ENCODE measurements around the gene MTHFD1L.
"Not testable (repeated sequence)": the region's sequence is repeated elsewhere in the genome, so short reads cannot be mapped to it uniquely, and the experiment has no call there.

MTHFD1L gene

DNA sequence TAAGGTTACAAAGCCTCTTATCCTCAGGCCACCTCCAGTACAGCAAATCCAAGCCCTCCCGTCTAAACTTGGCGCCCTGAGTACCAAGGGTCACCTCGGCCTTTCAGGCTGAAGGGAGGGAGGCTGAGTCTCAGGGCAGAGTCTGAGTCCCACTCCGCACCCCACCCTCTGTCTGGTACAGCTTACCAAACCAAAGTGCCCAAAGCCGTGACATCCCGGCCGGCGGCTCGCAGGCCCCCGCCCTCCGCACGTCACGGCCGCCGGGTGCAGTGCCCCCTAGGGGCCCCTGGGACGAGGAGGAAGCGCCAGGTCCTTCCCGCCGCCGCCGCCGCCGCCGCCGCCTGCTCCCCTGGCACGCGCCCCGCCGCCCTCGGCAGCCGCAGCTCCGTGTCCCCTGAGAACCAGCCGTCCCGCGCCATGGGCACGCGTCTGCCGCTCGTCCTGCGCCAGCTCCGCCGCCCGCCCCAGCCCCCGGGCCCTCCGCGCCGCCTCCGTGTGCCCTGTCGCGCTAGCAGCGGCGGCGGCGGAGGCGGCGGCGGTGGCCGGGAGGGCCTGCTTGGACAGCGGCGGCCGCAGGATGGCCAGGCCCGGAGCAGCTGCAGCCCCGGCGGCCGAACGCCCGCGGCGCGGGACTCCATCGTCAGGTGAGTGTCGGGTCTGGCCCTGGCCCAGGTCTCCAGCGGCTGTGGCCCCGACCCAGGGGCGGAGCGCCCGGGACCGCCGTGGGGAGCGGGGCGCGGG is at the start of gene MTHFD1L:
MTHFD1L (plus strand) TSS at position 297 of the 741 bp plus-strand sequence; CDS start at position 418, 121 bp downstream.
- peak; percentile 80 for DNase-seq

DNA sequence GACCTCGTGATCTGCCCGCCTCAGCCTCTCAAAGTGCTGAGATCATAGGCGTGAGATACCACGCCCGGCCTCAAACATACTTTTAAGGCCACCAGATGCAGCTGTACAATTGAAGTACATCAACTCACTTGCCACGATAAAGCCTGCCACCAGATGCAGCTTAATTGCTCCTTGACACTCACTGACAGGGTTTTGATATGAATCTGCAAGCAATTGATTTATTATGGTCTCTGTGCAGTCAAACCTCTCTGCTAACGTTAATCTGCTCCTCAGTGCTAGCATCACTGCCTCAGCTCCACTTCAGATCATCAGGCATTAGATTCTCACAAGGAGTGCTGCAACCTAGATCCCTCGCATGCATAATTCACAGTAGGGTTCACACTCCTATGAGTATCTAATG is 48.9 kb upstream of the MTHFD1L start:
- DNase-seq: not testable (repeated sequence)

DNA sequence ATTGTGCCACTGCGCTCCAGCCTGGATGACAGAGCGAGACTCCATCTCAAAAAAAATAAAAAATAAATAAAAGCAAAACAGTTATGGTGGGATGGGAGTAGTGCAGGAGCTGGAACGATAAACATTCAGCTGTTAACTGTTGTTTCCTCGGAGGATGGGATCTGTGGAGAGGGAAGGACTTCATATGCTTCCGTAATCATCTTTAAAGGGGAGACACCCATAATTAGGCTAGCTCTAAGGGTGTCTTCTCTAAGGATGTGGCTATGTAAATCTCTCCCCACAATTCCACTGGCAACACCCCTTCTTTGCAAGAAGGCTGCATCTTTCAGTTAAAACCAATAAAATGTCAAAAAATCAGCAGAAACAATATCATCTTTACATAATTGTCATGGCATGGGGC is 42.6 kb upstream of the MTHFD1L start:
- DNase-seq: no peak

DNA sequence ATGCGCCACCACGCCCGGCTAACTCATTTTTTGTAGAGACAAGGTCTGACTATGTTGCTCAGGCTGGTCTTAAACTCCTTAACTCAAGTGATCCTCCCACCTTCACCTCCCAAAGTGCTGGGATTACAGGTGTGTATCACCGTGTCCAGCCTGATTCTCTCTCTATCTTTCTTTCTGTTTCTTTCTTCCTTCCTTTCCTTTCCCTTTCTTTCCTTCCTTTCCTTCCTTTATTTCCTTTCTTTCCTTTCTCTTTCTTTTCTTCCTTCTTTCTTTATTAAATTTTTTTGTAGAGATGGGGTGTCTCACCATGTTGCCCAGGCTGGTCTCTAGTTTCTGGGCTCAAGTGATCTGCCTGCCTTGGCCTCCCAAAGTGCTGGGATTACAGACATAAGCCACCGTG is 38.7 kb upstream of the MTHFD1L start:
- DNase-seq: no peak

DNA sequence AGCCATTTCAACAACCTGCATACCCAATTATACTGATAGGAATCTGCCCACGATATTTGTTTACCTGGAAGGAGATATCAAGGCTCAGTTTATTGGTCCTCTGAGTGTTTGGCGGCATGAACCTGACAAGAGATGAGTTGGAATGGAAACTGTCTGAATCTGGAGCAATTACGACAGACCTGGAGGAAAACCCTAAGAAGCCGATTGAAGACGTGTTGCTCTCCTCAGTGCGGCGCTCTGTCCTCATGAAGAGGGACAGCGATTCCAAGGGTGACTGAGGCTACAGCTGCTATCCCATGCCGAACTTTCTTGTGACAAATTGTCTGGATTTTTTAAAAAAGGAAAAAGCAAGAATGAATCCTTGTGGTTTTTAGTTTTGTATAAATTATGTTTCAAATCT is 37.4 kb upstream of the MTHFD1L start:
- not testable (repeated sequence) for DNase-seq

DNA sequence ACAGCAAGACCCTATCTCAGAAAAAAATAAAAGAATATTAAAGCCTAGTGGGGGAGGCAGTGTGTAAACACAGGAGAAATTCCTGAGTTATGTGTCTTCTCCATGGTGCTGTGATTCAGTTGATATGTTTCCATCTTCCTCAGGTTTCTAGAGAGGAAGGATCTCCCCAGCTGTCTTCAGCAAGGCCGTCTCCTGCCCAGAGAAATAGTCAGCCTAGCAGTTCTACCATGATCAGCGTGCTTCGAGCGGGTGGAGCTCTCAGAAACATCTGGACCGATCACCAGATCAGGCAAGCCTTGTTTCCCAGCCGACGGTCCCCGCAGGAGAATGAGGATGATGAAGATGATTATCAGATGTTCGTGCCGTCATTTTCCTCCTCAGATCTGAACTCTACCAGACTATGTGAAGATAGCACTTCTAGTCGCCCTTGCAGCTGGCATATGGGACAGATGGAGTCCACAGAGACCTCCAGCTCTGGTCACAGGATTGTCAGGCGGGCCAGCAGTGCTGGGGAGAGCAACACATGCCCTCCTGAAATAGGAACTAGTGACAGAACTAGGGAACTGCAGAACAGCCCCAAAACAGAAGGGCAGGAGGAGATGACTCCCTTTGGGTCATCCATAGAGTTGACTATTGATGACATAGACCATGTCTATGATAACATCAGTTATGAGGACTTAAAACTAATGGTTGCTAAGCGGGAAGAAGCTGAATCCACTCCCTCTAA is 34.9 kb upstream of the MTHFD1L start:
- no peak for DNase-seq

DNA sequence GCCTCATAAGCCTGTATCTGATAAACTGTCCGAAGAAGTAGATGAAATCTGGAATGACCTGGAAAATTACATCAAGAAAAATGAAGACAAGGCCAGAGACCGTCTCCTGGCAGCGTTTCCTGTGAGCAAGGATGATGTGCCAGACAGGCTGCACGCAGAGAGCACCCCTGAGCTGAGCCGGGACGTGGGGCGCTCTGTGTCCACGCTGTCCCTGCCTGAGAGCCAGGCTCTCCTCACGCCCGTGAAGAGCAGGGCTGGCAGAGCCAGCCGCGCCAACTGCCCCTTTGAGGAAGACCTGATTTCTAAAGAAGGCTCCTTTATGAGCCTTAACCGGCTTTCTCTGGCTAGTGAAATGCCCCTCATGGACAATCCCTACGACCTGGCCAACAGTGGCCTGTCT is 33.9 kb upstream of the MTHFD1L start:
- no peak for DNase-seq

DNA sequence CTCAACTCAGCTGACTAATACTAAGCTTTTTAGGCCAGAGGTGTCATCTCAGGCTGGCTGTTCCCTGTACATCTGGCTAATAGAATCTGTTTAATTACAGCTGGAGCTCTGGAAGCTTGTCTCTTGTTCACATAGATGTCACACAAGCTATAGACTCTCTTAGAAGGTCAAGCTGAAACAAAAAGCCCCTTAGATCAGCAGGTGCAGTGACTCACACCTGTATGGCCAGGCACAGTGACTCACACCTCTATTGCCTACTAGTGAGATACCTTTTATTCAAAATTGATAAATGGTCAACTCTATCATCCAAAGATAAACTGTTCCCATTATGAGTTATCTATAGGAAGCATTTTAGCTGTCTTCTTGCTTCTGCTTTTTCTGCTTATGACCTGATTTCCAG is 29.9 kb upstream of the MTHFD1L start:
- no peak for DNase-seq

DNA sequence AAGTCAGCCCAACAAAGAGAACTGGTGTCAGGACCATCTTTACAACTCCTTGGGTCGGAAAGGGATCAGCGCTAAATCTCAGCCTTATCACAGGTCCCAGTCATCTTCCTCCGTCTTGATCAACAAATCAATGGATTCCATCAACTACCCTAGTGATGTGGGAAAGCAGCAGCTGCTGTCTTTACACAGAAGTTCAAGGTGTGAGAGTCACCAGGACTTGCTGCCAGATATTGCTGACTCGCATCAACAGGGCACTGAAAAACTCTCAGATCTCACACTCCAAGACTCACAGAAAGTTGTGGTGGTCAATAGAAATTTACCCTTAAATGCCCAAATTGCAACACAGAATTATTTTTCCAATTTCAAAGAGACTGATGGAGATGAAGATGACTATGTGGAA is 25.3 kb upstream of the MTHFD1L start:
- DNase-seq: no peak

DNA sequence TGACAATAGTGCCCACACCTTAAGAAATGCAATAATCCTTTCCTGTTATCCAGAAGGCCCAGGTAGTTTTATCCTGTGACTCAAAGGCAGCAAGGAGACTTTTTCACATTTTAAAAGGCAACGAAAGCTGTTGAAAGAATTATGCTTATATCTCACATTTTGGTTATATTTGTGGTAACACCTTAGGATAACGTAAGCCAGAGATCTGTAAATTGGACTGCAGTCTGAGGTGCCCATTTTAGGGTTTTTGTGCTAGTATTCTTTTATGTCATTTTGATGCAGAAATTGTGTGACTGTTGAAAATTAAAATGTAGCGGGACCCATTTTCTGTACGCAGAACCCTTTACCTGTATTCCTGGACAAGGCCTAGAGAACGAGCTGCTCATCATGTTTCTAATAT is 24.3 kb upstream of the MTHFD1L start:
- DNase-seq: no peak

DNA sequence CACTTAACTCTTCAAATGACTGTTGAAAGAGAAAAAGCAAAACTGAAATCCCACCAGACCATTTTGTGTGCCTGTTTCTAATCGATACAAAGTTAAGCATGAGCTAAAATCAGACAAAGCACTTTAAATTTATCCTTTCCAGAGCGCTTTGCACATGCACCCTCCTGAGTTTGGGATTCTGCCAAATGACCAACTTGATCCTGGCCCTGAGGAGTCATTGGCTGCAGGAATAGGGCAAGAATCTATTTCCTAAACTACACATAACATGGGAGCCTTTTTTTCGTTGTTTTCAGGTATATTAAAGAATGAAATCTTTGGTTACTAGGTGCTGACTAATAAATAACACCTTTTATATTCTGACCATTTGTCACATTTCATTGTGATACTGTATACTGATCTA is 23.8 kb upstream of the MTHFD1L start:
- no peak for DNase-seq

DNA sequence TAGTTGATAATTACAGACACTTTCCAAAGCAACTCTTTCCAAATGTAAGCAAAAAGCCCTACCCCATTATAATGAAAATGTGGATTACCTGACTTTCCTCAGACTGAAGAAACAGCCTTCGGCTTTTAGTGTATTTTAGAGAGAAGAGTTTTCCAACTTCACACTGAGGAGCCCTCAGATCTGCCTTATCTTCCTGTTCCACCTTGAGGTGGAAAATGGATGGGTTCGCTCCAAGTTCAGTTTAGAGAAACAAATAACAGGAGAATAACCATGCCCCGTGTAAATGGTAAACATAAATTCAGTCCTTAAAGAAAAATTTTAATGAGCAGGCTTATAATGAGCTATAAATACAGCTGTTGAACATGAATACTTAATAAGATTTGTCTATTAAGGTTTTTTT is 21.1 kb upstream of the MTHFD1L start:
- no peak for DNase-seq

DNA sequence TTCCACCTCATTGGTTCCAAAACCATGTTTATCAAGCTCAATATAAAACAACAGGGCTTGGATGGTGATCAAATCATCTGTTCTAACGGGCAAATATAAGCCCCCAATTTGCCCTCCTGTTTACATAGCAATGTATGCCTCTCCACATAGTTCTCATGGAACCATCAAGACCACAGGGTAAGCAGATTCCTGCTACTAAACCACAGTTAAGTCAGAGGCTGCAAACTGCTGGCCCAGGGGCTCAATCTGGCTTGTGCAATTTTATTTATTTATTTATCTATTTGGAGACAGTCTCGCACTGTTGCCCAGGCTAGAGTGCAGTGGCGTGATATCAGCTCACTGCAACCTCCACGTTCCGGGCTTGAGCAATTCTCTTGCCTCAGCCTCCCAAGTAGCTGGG is 18.9 kb upstream of the MTHFD1L start:
- DNase-seq: no peak

DNA sequence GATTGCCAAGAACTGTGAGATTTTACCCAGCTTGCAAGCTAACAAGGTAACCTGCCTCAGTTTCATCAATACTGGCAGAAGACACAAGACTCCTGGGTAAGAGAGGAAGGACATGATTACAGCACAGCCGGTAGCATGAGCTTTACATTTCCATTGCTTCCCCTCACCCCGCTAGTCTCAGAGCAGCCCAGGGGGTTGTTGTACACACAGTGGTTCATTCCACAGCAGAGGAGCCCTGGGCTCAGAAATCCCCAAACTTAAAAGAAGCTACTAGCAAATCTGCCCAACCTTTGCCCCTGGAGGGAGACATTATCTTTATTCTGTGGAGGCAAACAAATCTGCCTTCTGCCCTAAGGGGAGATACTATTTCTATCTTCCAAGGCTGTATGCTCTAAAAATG is 17.1 kb upstream of the MTHFD1L start:
- no peak for DNase-seq

DNA sequence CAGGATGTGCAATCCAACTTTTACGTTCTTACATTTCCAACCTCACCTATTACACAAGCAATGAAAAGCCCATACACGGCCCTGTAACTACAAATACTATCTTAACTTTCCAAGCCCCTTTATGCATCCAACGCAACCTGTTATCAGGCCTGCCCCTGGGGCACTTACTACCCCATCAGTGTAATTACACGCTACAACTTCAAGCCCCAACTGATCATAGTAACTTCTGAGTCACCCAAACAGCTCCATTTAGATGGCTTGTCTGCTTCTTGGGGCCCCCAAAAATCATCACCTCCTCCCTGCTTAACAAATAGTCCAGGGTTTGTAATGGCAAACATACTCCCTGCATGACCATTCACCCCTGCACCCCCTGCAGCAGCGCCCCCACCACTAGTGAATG is 11.1 kb upstream of the MTHFD1L start:
- not testable (repeated sequence) for DNase-seq

DNA sequence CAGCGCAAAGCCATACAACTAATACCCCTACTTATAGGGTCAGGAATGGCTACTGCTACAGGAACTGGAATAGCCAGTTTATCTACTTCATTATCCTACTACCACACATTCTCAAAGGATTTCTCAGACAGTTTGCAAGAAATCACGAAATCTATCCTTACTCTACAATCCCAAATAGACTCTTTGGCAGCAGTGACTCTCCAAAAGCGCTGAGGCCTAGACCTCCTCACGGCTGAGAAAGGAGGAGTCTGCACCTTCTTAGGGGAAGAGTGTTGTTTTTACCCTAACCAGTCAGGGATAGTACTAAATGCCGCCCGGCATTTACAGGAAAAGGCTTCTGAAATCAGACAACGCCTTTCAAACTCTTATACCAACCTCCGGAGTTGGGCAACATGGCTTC is 10.3 kb upstream of the MTHFD1L start:
- not testable (repeated sequence) for DNase-seq

DNA sequence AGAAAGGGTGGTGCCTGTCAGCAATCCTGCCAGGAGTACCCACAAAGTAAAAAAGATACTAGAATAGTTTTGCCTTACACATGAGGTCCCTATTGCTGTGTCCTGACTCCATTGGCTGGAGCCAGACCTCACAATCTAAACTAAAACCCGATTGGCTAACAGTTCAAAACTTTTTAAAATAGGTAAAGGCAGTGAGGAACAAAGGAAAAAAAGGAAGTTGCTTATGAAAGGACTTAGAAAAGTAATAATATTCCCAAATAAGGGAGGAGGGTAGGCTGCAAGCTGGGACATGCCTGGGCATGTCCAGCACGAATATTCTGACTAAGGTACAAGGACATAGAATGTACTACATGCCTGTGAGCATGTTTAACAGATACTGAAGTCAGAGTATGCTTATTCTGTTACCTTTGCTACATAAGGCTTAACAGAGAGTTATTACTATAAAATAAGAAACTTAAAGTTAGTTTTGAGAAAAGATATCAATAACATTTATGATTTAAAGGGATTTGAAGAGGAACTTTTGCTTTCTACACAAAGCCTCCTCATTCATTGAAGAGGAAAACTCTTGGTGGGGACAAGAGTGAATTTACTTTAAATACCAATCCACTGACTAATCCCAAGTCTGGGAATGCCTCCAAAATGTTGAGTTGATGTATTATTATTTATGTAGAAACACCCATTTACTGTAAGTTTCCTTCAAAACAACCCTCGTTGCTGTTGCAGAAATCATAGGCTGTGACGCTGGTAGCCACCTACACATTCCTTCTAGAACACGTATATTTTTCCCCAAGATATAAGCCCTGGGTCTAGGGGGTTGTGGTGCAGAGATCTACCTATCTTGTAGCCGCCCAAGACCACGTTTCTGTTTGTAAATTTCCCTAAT is 8.2 kb upstream of the MTHFD1L start:
- no peak for DNase-seq

DNA sequence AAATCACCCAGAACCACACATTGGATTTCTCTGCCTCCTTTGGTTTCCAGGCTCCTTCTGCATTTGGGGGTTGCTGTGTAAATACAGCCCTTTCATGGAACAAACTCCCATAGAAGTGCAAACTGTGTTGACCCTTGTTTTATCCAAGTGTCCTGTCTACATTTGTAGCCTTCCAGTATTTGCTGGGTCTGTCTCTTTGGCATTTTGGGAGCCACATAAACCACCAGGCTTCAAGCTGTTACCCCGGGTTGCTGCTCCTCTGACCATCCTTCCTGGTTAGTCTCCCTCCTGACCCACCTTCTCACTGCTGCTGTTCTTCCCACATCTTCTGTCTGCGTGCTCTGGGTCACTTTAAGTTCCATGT is 7.6 kb upstream of the MTHFD1L start:
- DNase-seq: no peak

DNA sequence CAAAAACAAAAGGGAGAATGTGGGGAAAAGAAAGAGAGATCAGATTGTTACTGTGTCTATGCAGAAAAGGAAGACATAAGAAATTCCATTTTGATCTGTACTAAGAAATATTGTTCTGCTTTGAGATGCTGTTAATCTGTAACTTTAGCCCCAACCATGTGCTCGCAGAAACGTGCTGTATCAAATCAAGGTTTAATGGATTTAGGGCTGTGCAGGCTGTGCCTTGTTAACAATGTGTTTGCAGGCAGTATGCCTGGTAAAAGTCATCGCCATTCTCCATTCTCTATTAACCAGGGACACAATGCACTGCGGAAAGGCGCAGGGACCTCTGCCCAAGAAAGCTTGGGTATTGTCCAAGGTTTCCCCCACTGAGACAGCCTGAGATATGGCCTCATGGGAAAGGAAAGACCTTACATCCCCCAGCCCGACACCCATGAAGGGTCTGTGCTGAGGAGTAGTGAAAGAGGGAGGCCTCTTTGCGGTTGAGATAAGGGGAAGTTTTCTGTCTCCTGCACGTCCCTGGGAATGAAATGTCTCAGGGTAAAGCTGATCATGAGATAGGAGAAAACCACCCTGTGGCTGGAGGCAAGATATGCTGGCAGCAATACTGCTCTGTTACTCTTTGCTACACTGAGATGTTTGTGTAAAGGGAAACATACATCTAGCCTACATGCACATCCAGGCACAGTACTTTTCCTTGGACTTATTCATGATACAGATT is 3.9 kb upstream of the MTHFD1L start:
- not testable (repeated sequence) for DNase-seq

DNA sequence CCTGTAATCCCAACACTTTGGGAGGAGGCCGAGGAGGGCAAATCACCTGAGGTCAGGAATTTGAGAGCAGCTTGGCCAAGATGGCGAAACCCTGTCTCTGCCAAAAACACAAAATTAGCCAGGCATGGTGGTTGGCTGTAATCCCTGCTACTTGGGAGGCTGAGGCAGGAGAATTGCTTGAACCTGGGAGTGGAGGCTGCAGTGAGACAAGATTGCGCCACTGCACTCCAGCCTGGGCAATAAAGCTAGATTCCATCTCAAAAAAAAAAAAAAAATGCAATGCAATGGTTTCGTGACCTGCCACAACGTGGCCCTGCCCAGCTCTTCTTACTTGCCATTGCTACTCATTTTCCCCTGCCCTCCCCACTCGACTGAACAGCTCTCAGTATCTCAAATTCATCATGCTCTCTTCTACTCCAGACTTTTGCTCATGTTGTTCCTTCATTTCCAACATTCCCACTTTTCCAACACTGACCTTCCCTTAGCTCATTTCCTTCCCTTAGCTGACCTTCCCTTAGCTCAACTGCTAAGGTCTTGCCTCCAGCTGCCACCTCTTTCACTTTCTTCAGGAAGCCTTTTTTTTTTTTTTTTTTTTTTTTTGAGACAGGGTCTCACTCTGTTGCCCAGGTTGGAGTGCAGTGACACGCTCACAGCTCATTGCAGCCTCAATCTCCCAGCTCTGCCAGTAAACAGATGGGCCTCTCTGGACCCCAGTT is 2.1 kb upstream of the MTHFD1L start:
- no peak for DNase-seq

DNA sequence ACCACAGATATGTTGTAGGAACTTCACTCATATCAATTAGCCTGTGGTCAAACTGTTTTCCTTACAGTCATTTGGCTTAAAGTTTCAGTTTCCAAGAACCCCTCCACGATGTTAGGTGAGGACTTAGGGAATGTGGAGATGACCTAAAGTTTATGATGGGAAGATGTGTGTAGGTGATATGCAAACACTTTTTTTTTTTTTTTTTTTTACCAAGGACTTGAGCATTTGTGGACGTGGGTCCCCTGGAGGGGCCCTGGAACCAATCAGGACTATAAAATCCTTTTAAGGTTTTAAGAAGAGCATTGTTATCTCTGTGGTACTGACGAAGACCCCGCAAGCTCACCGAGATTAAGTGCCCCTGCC is 478 bp upstream of the MTHFD1L start:
- no peak for DNase-seq

Measured in stimulated activated CD4-positive, alpha-beta T cell treated with anti-CD3 and anti-CD28 coated beads, Interleukin-4, amount 100 ng/mL, for 24 hours (primary cell).